Measurements from ENCODE around the gene H1-8. TPM values are rescaled to one million over a fixed set of nuclear protein-coding genes. Genes with fewer than 3 reads are reported as not detected.

Gene H1-8
- total RNA-seq, 2 donors from 2014 or later = not detected

DNA sequence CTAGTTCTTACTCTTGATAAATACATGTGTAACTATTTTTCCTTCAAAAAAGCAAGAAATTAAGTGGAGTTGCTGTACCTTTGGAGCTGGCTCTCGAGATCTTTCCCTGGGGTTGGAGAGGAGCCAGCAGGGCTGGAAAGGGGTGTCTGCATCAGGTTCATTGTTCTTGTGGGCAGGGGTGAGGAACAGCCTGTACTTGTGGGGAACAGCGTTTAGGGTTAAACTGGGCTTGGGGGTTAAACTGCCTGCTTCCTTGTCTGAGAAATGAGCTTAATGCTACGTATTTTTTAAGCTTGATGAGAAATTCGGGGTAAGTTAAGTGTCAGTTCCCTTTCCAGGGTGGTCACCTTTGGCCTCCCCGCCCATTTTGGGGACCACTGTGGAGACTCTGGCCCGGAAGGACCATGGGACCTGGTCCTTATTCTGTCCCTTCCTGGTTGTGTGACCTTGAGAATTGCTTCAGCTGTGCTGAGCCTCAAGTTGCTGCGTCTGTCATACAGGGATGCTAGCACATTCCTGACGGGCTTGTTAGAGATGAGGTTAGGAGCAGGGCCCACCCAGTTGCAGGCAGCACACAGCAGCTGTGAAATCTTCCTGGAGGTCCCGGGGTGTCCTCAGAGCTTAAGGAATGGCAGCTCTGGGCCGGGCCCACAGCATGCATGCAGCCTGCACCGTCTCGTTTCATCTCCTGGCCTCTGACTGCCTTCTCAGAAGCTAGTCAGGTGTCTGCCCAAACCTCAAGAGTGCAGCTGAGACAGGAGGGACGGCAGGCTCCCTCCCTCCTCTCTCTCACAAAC lies 11.6 kb downstream of the H1-8 start:
- H3K9ac ChIP-seq (ENCODE audit: extremely low read depth, low read length, poor library complexity, severe bottlenecking) = no peak overlapping the region
- no peaks in the 10 kb centered on the region for H3K36me3 ChIP-seq (ENCODE audit: control insufficient read depth, insufficient read depth, low read length)
- no peak overlapping the region for H3K4me3 ChIP-seq (ENCODE audit: low read length)
- peaks cover 26% of the 10 kb centered on the region for H3K36me3 Mint-ChIP-seq (ENCODE audit: low read depth)
- H3K4me1 Mint-ChIP-seq = peaks cover 31% of the 10 kb centered on the region
- WGBS, 2 experiments (ENCODE audit: insufficient coverage in 1 of 2, insufficient read length in 1 of 2) = 86 to 91% methylated on average over 12 to 13 of the region's 13 CpGs
- TF ChIP-seq CTCF (conservative IDR thresholded peaks at IDR 0.05) = no peak
- no peak overlapping the region for H3K27ac ChIP-seq (ENCODE audit: low read depth, low read length)
- H3K27ac Mint-ChIP-seq = peak overlapping the region; percentile 62
- no peak overlapping the region for H3K4me3 Mint-ChIP-seq
- peaks cover 2% of the 10 kb centered on the region for H3K4me1 ChIP-seq (ENCODE audit: control insufficient read depth, insufficient read depth, low read length)
- H3K9me3 Mint-ChIP-seq = no peaks in the 10 kb centered on the region
- H3K27me3 ChIP-seq (ENCODE audit: control insufficient read depth, insufficient read depth, low read length, poor library complexity, severe bottlenecking) = no peaks in the 10 kb centered on the region
- H3K27me3 Mint-ChIP-seq (ENCODE audit: insufficient read depth) = no peaks in the 10 kb centered on the region
- DNase-seq = no peak
- no peaks in the 10 kb centered on the region for H3K9me3 ChIP-seq (ENCODE audit: control insufficient read depth, low read length)

DNA sequence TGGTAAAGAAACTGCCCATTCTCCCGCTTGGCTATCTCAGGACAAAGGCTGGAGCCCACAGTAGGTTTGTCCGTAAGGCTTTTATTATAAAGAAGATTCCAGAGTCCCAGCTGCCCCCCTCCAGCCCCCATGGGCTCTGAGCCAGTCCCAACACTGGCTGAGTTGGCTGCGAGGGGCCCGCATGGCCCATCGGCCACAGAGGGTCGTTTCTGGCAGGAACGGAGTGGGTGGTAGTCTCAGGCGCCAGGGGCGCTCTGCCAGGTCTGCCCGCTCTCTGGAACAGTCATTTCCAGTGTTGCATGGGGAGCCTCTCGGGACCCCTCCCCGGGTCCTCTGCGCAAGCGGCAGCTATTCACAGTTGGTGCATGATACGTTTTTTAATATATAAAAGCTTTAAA lies 12.2 kb downstream of the H1-8 start:
- Histone ChIP-seq H3K4me1 (ENCODE audit: control insufficient read depth, insufficient read depth, low read length) (no peaks in the 10 kb centered on the region), H3K27ac (ENCODE audit: low read depth, low read length) (no peak overlapping the region), H3K9ac (ENCODE audit: extremely low read depth, low read length, poor library complexity, severe bottlenecking) (no peak overlapping the region), H3K27me3 (ENCODE audit: control insufficient read depth, insufficient read depth, low read length, poor library complexity, severe bottlenecking) (no peaks in the 10 kb centered on the region), H3K9me3 (ENCODE audit: control insufficient read depth, low read length) (no peaks in the 10 kb centered on the region), H3K36me3 (ENCODE audit: control insufficient read depth, insufficient read depth, low read length) (no peaks in the 10 kb centered on the region), H3K4me3 (ENCODE audit: low read length) (no peak overlapping the region)
- DNase-seq = no peak
- no peak overlapping the region for H3K4me3 Mint-ChIP-seq
- WGBS, 2 experiments (ENCODE audit: insufficient coverage in 1 of 2, insufficient read length in 1 of 2) = 91 to 96% methylated on average over 14 of the region's 15 CpGs
- peak overlapping the region; percentile 62 for H3K27ac Mint-ChIP-seq
- peaks cover 27% of the 10 kb centered on the region for H3K36me3 Mint-ChIP-seq (ENCODE audit: low read depth)
- no peaks in the 10 kb centered on the region for H3K27me3 Mint-ChIP-seq (ENCODE audit: insufficient read depth)
- H3K4me1 Mint-ChIP-seq = peaks cover 28% of the 10 kb centered on the region
- no peak for TF ChIP-seq CTCF (conservative IDR thresholded peaks at IDR 0.05)
- H3K9me3 Mint-ChIP-seq = no peaks in the 10 kb centered on the region

DNA sequence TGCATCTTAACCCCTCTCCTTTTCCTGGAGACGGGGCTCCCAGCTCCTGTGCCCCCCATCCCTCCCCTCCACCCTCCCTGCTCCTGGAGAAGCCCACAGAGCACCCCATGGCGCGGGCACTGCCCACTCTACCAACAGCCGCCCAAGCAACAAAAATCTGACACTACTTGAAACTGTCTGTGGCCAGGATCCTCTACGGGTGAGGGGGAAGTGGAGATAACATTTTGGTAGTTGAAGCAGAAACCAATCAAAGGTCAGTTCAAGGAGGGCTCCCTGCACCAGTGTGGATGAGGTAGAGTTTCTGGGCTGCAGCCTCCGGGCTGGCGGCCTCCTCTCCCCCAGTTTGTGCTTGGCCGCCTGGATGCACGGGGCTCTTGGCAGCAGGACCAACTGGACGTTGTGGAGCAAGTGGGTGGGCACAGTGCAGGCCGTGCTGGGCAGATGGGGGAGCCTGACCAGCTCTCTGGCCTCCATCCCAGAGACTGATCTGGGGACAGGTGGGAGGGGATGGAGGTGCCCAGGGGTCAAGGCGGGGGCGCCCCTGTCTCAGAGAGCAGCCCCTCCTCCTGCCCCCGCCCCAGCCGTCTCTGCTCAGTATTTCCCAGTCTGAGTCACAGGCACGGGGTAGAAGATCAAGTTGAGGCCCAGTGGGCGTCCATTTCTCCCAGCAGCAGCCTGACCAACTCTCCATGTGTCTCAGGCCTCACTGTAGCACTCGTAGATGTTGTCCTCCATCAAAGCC lies 12.8 kb downstream of the H1-8 start:
- Mint-ChIP-seq H3K4me1 (peaks cover 28% of the 10 kb centered on the region), H3K36me3 (ENCODE audit: low read depth) (peaks cover 27% of the 10 kb centered on the region), H3K27me3 (ENCODE audit: insufficient read depth) (no peaks in the 10 kb centered on the region), H3K27ac (no peak overlapping the region), H3K9me3 (no peaks in the 10 kb centered on the region), H3K4me3 (no peak overlapping the region)
- Histone ChIP-seq H3K36me3 (ENCODE audit: control insufficient read depth, insufficient read depth, low read length) (no peaks in the 10 kb centered on the region), H3K9ac (ENCODE audit: extremely low read depth, low read length, poor library complexity, severe bottlenecking) (no peak overlapping the region), H3K27me3 (ENCODE audit: control insufficient read depth, insufficient read depth, low read length, poor library complexity, severe bottlenecking) (no peaks in the 10 kb centered on the region), H3K4me3 (ENCODE audit: low read length) (no peak overlapping the region), H3K9me3 (ENCODE audit: control insufficient read depth, low read length) (no peaks in the 10 kb centered on the region), H3K27ac (ENCODE audit: low read depth, low read length) (no peak overlapping the region), H3K4me1 (ENCODE audit: control insufficient read depth, insufficient read depth, low read length) (no peaks in the 10 kb centered on the region)
- TF ChIP-seq CTCF (conservative IDR thresholded peaks at IDR 0.05) = no peak
- no peak for DNase-seq
- 86 to 91% methylated on average over 4 to 18 of the region's 18 CpGs for WGBS, 2 experiments (ENCODE audit: insufficient coverage in 1 of 2, insufficient read length in 1 of 2)

Measured in endodermal cell (in vitro differentiated cells).